EH (cell line): ENCODE measurements around the gene TPBGL.

Experiments used
- DNase-seq: peaks from one replicate; pipeline ENCODE4 v3.0.0-alpha.2; 2015; ENCODE audit warnings: low read depth

The TPBGL gene, protein sequence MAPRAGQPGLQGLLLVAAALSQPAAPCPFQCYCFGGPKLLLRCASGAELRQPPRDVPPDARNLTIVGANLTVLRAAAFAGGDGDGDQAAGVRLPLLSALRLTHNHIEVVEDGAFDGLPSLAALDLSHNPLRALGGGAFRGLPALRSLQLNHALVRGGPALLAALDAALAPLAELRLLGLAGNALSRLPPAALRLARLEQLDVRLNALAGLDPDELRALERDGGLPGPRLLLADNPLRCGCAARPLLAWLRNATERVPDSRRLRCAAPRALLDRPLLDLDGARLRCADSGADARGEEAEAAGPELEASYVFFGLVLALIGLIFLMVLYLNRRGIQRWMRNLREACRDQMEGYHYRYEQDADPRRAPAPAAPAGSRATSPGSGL

DNA sequence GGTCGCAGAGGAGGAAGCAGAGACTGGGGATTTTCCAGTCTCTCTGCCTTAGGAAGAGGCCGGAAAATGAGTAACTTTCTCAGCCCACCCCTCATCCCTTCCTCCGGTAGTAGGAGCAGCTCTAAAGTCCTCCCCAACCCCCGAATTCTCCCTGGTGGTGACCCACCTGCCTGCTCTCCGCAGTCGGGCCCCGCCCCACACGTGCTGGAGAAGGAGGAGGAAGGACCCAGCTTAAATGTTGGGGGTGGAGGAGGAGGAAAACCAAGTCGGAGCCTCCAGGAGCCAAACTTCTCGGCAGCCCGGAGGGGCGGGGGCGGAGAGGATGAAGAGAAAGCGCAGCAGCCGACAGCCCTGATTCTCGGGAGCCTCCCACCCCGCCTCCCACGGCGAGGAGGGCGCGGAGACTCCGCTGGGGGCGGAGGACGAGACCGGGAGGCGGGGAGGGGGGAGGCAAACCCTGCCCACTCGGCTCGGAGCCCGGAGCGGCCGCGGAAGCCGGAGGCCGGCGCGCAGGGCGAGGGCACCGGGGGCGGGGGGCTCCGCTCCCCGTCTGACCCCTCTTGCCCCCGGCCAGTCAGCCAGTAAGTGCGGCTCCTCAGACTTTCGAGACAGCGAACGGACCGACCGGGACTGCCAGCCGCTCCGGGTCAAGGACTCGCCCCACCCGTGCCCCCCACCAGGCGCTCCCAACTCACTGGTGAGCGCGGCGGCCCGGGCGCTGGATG, at the start of gene TPBGL:
TPBGL (plus strand) TSS at position 464 of the 725 bp plus-strand sequence. CDS start 276 bp downstream, outside the sequence.
- DNase-seq, result peak; percentile 16

DNA sequence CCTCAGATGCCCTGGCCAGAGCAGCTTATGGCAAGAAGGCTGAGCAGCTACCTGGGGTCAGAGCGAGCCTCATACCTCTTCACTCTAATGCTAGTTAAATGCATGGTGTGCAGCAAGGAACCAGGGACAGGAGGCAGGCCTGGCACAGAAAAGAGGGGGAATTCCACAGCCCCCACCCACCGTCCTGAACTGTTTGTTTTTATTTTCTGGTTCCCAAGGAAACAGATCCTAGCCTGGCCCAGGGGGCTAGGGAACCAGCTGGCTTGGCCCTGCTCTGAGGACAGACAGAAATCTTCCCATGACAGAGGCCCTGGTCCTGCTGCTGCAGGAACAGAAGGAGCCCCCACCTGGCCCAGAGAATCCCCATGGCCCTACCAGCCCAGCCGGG, 49.2 kb upstream of the TPBGL start:
- no peak for DNase-seq

DNA sequence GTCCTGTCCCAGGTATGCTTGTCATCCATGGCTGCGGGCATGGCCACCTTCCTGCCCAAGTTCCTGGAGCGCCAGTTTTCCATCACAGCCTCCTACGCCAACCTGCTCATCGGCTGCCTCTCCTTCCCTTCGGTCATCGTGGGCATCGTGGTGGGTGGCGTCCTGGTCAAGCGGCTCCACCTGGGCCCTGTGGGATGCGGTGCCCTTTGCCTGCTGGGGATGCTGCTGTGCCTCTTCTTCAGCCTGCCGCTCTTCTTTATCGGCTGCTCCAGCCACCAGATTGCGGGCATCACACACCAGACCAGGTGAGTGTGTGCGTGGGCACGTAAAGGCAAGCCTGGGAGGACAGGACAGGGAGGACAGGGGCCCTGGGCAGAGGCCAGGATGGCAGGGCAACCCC, 47.3 kb upstream of the TPBGL start:
- no peak for DNase-seq

DNA sequence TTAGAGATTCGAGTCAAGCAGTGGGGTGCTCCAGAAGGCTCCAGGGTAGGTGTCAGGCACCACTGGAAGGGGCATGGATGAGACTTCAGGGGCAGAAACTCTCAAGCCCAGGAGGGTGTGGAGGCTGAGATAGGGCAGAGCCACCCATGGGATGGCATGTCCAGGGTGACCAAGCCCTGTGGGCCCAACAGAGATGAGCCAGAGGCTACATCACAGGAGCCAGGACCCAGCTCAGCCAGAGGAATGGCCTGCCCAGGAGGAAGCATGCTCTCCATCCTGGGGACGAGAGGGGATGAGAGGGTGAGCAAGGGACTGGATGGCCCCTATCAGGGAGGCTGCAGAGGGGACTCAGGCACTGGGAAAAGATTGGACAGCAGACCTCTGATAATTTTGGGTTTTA, 46.9 kb upstream of the TPBGL start:
- DNase-seq, result no peak

DNA sequence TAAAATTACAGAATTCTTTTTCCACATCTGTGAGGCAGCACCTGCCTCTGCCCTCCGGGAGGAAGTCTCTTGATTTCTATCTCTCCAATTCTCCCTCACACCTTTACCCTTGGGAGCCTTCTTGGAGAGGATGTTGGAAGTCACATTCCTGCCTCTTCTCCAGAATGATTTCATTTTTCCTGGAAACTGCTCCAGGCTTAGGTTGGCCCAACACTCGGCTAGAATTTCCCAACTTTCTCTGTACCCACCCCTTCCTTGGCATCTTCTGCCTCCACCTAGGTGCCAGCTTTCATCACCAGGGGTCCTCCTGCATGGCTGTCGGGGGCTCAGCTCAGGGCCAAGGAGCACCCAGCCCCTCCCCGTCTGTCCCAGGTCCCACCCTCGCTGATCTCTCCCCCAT, 46.4 kb upstream of the TPBGL start:
- no peak for DNase-seq

DNA sequence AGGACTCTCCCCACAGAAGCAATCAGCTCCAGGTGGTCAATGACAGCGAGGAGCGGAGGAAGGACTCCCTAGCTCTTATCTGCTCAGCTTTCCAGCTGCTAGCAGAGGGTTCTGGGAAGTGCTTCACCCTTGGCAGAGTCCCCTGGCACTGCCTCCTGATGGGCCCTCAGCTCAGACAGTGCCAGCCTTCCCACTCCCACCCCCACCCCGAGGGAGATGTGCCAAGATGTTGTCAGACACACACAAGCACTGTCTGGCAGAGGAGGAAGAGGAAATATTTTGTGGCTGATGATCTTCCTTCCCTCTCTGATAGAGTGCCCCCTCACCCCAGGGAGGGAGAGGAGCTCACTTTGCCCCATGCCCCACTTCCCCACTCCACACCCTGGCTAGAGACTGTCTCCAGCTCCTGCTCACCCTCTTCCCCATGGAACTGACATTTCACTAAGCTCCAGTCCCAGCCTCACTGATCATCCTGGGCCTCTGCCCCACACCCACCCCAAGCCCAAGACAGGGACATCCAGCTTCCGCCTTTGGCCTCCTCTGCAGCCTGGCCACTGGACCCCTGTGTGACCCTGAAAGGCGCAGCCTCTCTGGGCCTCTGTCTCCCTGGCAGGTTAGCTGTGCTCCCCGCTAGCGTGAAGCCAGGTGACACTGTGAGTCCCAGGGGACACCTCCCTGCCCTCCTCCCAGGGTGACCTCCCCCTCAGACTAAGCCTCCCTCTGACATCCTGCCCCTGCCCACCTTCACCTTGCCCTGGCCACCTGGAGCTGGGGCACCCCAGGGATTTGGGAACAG, 45.2 kb upstream of the TPBGL start:
- no peak for DNase-seq

DNA sequence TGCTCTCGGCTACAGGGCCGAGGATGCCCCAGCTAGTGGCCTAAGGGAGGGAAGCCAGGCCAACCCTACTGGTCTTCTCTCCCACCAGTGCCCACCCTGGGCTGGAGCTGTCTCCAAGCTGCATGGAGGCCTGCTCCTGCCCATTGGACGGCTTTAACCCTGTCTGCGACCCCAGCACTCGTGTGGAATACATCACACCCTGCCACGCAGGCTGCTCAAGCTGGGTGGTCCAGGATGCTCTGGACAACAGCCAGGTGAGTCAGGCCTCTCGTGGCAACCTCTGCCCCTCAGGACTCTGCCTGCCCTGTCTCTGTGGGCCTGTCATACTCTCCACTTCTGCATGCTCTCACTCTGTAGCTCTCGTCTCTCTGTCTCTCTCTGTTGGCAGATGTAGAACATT, 44.1 kb upstream of the TPBGL start:
- DNase-seq, result no peak

DNA sequence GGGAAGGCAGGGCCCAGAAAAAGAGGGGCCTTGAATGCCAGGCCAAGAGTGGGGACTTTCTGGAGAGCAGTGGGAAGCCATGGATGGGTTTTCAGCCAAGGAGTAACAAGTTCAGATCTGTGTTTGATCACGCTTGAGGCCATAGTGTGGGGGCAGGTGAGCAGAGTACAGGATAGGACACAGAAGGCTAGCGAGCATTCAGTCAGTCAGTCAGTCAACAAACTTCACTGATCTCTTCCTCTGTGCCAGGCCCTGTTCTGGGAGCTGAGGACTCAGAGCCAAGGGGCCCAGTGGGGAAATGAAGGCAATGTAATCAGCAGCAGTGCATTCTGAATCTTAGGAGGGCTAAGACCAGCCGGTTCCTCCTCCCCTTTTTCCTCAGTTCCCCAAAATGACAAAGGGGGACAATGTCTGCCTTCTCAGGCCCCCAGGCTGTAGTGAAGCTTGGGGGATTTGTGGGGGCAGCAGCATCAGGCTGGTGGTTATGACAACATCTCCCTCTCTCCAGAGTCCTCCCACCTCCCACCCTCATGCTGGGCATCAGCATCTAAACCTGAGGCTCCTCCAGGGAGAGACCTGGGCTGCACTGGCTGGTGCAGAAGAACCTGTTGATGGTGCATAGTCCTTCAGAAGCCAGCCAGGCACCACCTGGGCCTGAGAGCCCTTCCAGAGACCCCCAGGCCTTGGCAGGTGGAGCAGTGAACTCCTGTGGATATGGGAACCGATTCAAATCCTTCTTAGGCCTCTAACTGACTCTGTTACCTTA, 42.9 kb upstream of the TPBGL start:
- DNase-seq, result no peak

DNA sequence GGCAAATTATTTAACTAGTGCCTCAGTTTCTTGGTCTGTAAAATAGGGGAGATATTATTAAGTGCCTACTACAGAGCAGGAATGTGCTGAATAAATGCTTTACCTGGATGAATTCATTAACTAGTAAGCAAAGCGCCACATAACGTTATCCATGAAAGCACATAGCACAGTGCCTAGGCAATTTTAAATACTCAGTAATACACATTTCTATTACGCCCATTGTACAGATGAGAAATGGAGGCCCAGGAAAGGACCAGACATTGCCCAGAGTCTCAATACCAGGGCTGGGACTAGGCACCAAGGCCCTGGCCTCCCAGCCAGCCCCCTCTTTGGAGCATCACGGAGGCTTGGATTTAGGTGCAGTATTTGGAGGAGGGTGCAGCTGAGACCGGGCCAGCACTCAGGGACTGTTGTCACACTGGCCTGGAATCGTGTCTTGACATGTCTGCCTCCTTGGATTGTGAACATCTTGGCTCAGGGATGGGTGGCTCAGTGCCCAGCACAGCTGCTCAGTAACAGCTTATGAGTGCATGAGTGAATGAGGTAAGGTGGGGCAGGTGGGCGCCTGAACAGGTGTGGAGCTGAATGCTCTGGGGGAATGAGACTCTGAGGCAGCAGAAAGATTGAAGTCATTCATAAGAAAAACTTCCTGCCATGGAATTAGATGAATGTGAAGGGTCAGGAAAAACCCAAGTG, 42.1 kb upstream of the TPBGL start:
- no peak for DNase-seq

DNA sequence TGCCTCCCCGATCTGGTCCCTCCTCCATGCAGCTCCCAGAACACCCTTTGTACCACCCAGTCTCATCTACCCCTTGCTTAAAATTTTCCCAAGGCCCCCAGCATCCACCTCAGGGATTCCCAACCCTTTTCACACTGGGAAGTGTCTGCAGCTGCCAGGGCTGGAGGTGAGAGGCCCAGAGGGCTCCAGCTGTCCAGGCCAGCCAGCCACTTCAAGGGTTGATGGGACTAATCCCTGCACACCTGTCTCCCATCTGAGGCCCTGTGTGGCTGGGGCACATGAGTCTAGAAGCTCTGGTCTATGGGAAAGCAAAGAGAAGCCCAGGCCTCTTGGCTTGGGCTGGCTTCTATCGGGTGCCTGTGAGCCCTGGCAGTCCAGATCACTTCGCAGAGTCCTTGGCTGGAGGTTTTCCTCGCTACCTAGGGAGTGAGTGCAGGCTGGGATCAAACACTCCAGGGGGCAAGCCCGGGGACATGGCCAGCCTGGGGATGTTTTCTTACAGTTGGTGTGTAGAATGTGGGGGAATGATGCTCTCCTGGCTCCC, 41.1 kb upstream of the TPBGL start:
- DNase-seq, result no peak

DNA sequence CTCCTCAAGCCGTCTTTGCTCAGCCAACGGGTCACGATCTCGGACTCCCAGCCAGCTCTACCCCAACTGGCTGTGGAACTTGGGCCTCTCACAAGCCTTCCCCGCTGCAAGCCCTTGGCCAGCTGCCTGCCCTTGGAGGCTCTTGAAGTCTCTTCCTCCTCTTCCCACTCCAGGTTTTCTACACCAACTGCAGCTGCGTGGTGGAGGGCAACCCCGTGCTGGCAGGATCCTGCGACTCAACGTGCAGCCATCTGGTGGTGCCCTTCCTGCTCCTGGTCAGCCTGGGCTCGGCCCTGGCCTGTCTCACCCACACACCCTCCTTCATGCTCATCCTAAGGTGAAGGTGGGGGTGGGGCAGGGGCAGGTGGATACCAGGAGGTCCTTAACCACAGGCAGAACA, 40.5 kb upstream of the TPBGL start:
- DNase-seq, result no peak

DNA sequence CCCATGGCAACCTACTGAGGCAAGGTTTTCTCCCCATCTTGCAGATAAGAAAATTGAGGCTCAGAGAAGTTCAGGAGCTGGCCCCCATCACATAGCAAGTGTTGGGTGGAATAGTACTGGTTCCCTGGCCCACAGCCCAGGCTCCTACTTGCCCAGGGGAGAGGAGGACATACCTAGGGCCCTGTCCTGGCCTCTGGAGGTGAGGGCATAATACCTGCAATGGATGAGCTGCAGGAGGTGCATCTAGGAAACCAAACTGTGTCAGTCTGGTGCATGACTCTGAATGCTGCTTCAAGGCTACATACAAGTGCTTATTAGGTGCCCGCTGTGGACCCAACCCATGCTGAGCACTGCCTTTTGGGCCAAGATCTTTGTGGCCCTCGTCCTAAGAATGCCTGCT, 40.0 kb upstream of the TPBGL start:
- no peak for DNase-seq

DNA sequence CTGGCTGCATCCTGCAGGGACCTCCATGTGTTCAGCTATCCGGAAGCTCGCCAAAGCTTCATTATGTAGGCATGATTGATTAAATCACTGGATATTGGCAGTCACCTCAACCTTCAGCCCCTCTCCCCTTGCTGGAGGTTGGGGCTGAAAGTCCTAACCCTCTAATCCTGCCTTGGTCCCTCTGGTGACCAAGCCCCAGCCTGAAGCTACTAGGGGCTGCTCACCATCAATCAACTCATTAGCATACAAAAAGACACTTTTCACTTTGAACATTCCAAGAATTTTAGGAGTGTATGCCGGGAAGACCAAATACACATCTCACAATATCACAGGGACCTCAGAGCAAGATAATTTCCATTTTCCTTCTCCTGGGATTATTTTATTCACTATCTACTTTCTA, 38.8 kb upstream of the TPBGL start:
- DNase-seq, result no peak

DNA sequence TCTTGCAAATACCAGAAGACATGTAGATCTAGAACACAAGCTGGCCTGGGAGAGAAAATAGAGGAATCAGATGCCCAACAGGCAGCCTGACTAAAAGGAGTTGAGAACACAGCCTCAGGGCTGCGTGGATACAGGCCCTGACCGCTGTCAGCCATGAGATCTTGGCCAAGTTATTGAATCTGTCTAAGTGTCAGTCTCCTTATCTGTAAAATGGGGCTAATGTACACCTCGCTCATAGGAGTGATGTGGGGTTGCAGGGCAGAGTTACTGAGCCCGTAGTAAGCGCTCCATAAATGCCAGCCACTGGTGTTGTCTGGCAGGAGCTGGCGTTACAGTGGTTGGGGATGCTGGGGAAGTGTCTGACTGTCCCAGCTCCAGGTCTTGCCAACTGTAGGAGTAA, 38.4 kb upstream of the TPBGL start:
- DNase-seq, result no peak

DNA sequence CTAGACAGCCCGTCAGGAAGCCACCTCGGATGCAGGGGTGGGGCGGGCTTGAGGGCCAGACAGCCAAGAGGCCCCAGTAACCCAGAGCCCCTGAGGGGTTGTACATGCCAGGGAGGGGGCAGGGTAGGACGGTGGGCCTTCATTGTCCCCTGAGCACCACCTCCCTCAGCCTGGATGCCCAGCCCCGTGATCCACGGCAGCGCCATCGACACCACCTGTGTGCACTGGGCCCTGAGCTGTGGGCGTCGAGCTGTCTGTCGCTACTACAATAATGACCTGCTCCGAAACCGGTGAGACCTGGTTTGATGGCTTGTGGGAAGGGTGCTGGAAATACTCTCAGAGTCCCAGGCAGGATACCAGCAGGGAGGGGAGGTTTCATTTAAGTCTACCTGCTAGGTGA, 37.4 kb upstream of the TPBGL start:
- DNase-seq, result no peak

DNA sequence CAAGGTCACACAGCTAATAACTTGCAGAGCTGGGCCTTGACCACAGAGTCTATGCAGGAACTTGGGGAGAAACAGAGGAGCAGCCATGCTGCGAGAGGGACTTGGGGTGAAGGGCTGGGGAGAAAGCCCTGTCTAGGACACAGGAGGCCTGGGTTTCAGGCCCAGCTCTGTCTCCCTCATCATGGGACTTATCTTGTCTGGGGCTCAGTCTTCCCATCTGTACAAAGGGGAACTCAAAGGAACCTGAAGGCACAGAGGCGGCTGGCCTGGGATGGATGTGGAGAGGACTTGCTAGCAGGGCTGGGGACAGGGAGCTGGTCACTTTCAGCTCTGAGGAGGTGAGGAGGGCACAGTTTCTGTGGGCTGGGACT, 36.9 kb upstream of the TPBGL start:
- no peak for DNase-seq

DNA sequence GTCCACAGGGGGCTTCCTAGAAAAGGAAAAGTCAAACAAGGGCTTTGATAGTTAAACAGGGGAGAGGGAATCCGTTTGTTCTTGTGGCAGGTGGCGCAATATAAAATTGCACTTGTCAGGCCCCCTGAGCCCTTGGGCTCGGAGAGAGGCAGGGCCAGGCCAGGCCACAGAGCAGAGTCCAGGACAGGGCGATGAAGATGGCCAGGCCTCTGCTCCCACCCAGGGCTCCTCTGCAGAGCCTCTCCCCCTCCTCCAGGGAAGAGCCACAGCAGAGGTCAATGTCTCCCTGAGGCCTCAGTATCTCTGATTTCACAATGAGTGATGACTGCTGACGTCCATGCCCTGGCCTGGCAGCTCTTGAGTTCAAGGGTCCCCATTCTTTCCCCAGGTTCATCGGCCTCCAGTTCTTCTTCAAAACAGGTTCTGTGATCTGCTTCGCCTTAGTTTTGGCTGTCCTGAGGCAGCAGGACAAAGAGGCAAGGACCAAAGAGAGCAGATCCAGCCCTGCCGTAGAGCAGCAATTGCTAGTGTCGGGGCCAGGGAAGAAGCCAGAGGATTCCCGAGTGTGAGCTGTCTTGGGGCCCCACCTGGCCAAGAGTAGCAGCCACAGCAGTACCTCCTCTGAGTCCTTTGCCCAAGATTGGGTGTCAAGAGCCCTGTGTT, 36.4 kb upstream of the TPBGL start:
- no peak for DNase-seq

DNA sequence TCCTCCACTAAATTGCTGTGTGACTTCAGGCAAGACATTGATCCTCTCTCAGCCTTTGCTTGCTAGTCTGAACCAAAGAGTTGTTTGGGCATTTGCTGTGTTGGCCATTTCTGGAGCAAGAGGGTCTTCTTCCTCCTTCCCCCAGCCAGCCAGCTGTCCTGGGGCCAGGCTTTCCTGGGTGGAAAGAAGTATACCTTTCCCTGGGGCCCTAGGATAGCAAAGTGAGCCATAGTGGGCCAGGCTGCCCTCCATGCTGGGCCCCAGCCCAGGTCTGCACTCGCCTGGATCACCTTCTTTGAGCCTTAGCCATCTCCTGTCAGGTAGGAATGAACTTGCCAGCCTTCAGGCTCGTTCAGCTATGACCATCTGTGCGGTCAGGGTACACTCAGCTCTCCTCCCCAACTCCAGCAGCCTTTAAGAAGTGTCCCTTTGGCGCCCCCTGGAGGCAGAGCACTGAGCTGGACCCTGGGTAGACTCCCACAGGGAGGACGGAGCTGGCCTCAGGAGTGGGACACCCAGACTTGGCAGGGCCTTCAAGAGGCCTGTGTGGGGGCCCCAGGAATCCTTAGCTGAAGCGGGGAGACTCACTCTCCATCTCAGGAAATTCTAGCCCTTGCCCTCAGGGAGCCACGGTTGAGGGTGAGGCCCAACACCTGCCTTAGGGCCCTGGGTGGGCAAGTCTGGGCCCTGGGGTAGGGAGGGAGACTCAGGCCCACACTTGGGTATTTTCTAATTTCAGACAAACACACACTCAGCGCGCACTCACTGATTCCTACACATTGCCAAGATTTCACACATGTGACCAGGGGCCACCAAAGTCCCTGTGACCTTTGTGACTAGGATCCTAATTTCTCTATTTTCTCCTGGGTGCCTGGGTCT, 35.6 kb upstream of the TPBGL start:
- peak; percentile 79 for DNase-seq

DNA sequence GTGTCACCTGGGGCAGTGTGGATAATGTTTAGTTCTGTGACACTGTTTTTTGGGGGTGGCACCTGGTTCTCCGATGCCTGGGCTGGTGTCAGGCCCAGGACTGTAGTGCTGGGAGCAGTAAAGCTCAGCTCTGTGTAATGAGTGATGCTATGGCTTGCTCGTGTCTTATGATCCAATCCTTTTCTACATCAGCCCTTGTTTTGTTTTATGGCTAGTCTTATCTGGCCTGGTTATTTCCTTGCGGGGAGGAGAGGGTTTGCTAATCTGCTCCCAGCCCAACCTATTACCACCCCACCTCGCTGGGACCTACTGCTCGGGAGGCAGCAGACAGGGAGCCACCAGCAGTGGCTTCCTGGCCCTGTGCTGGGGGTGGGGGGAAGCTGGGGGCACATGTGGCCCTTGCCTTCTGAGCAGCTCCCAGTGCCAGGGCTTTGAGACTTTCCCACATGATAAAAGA, 35.0 kb upstream of the TPBGL start:
- DNase-seq, result no peak

DNA sequence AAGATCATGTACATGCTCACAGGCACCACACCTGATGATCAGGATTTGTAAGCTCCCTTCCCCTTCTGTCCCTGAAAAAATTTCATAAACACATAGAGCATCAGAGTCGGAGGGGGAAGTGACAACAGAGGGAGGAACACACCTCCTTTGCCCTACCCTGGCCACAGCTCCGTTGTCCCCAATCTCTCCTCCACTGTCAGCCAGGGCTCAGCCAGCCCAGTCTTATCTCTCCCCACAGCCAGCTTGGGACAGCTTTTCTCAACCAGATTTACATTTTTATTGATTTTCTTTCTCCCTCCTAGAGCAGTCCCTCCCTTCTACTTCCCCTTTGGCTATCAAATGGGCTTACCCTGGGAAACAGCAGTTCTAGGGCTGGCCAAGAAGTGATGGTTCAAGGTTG, 32.1 kb upstream of the TPBGL start:
- no peak for DNase-seq
